GM23338 (cell line): ENCODE data around the gene DNAI2. TPM values are rescaled to one million over a fixed set of nuclear protein-coding genes. Genes with fewer than 3 reads are reported as not detected.

ENCODE experiments used
- ATAC-seq: fragments of 200-7000 bp; cut with Tn5 transposase; 3 replicates; pipeline ENCODE4 v1.9.1; 2020
- DNase-seq: peaks from one replicate; pipeline ENCODE4 v3.0.0-alpha.2; 2015; ENCODE audit warnings: low spot score
- H2AFZ ChIP-seq: fragments of 200-600 bp; sonication (generic); 2 replicates; pipeline ENCODE4 v1.8.0; 2016; ENCODE audit warnings: antibody characterized with exemption, mild to moderate bottlenecking, moderate library complexity
- H3F3A ChIP-seq: fragments of 200-600 bp; sonication (generic); replicated peaks from 2 replicates; pipeline ENCODE4 v1.8.0; 2017; ENCODE audit warnings: antibody characterized with exemption, mixed run types, low read depth
- H3K27ac ChIP-seq: fragments of 200-600 bp; sonication (generic); 2 replicates; pipeline ENCODE4 v1.6.1; 2016; ENCODE audit warnings: low read depth
- H3K27me3 ChIP-seq: fragments of 200-600 bp; sonication (generic); 2 replicates; pipeline ENCODE4 v1.8.0; 2016; ENCODE audit warnings: mild to moderate bottlenecking, mixed run types, moderate library complexity; ENCODE audit not compliant: insufficient read depth
- H3K36me3 ChIP-seq: fragments of 200-600 bp; sonication (generic); 2 replicates; pipeline ENCODE4 v1.8.0; 2016; ENCODE audit warnings: mild to moderate bottlenecking; ENCODE audit not compliant: insufficient read depth
- H3K4me1 ChIP-seq: fragments of 200-600 bp; sonication (generic); 2 replicates; pipeline ENCODE4 v1.8.0; 2016; ENCODE audit warnings: mild to moderate bottlenecking, moderate library complexity; ENCODE audit not compliant: insufficient read depth
- H3K4me2 ChIP-seq: fragments of 200-600 bp; sonication (generic); 2 replicates; pipeline ENCODE4 v1.7.1; 2017; ENCODE audit warnings: mixed run types
- H3K4me3 ChIP-seq: fragments of 200-600 bp; sonication (generic); 2 replicates; pipeline ENCODE4 v1.6.1; 2016; ENCODE audit warnings: mixed run types
- H3K79me2 ChIP-seq: fragments of 200-600 bp; sonication (generic); replicated peaks from 2 replicates; pipeline ENCODE4 v1.8.0; 2017; ENCODE audit warnings: mild to moderate bottlenecking; ENCODE audit not compliant: insufficient read depth
- H3K9me2 ChIP-seq: fragments of 200-600 bp; sonication (generic); 2 replicates; pipeline ENCODE4 v1.8.0; 2017; ENCODE audit not compliant: insufficient read depth
- H4K20me1 ChIP-seq: fragments of 200-600 bp; sonication (generic); replicated peaks from 2 replicates; pipeline ENCODE4 v1.8.0; 2017; ENCODE audit warnings: mild to moderate bottlenecking; ENCODE audit not compliant: insufficient read depth
- H3K27ac Mint-ChIP-seq: 2 replicates; pipeline ENCODE4 v1.8.0; 2020; ENCODE audit warnings: inconsistent platforms, mild to moderate bottlenecking, moderate library complexity, mixed read lengths
- H3K27me3 Mint-ChIP-seq: 3 replicates; pipeline ENCODE4 v1.8.0; 2022; ENCODE audit warnings: low read depth, mild to moderate bottlenecking, moderate library complexity, mixed read lengths, inconsistent platforms; ENCODE audit not compliant: insufficient read depth, poor library complexity
- H3K36me3 Mint-ChIP-seq: 3 replicates; pipeline ENCODE4 v1.8.0; 2021; ENCODE audit warnings: low read depth, mild to moderate bottlenecking, inconsistent platforms, moderate library complexity, mixed read lengths
- H3K4me1 Mint-ChIP-seq: 3 replicates; pipeline ENCODE4 v1.8.0; 2020; ENCODE audit warnings: mild to moderate bottlenecking, inconsistent platforms, mixed read lengths
- H3K4me3 Mint-ChIP-seq: 3 replicates; pipeline ENCODE4 v1.8.0; 2021; ENCODE audit warnings: moderate library complexity, mild to moderate bottlenecking, inconsistent platforms, mixed read lengths
- H3K9me3 Mint-ChIP-seq: 3 replicates; pipeline ENCODE4 v1.8.0; 2020; ENCODE audit warnings: moderate library complexity, mild to moderate bottlenecking, inconsistent platforms, mixed read lengths
- CREB1 ChIP-seq: fragments of 250-450 bp; sonication (Bioruptor Pico); IDR thresholded peaks from 2 replicates; pipeline ENCODE4 v1.5.0; 2020; ENCODE audit warnings: low read depth, mild to moderate bottlenecking, moderate library complexity
- EZH2 ChIP-seq: fragments of 200-600 bp; sonication (generic); IDR thresholded peaks from one replicate; pipeline ENCODE4 v1.8.0; 2017; ENCODE audit warnings: antibody characterized with exemption, mild to moderate bottlenecking, low read depth; ENCODE audit not compliant: unreplicated experiment
- EZH2phosphoT487 ChIP-seq: fragments of 200-600 bp; sonication (generic); IDR thresholded peaks from one replicate; pipeline ENCODE4 v1.8.1; 2018; ENCODE audit warnings: antibody characterized with exemption; ENCODE audit not compliant: unreplicated experiment
- JUNB ChIP-seq: IDR thresholded peaks from one replicate; pipeline ENCODE4 v1.6.1; 2016; ENCODE audit warnings: antibody characterized with exemption; ENCODE audit not compliant: unreplicated experiment
- NANOG ChIP-seq: IDR thresholded peaks from 2 replicates; pipeline ENCODE4 v1.6.1; 2016; ENCODE audit warnings: antibody characterized with exemption, borderline replicate concordance
- POLR2AphosphoS5 ChIP-seq: IDR thresholded peaks from 2 replicates; pipeline ENCODE4 v1.6.1; 2016; ENCODE audit warnings: antibody characterized with exemption, low read depth
- STAT1 ChIP-seq: IDR thresholded peaks from one replicate; pipeline ENCODE4 v1.6.1; 2016; ENCODE audit warnings: antibody characterized with exemption; ENCODE audit not compliant: unreplicated experiment
- ZNF114 ChIP-seq: fragments of 250-450 bp; sonication (Bioruptor Pico); IDR thresholded peaks from 2 replicates; pipeline ENCODE4 v1.5.0; 2020; ENCODE audit warnings: mild to moderate bottlenecking, moderate library complexity
- ZNF331 ChIP-seq: fragments of 250-450 bp; sonication (Bioruptor Pico); IDR thresholded peaks from 2 replicates; pipeline ENCODE4 v1.5.0; 2020; ENCODE audit warnings: low read depth, mild to moderate bottlenecking, moderate library complexity
- polyA plus RNA-seq: library from polyadenylated mRNA; unstranded; fragments of >200 nt; fragmentation: Nextera tagmentation; extraction: Ambion mirVana; gene quantifications from 2 replicates; pipeline ENCODE4 v1.2.1, GENCODE V29; 2016
- total RNA-seq: library from RNA; depleted of rRNA; stranded (reverse); fragments of >200 nt; shearing (Covaris generic); gene quantifications from 2 replicates; pipeline ENCODE4 v1.2.3, GENCODE V29; 2014
- TF ChIP-seq, protein P1 (sequence below): fragments of 250-450 bp; sonication (Bioruptor Pico); IDR thresholded peaks from 2 replicates; pipeline ENCODE4 v1.5.0; 2020; ENCODE audit warnings: mild to moderate bottlenecking, moderate library complexity
- TF ChIP-seq, protein P2 (sequence below), 2 experiments: fragments of 200-600 bp in 1 of 2; sonication (generic) in 1 of 2; conservative IDR thresholded peaks; 2 replicates each; pipeline versions ENCODE4 v1.5.1 to v1.6.1; 2016 to 2017; ENCODE audit warnings: antibody characterized with exemption in 2 of 2, low read depth in 2 of 2, mild to moderate bottlenecking in 2 of 2, moderate library complexity in 1 of 2
- TF ChIP-seq, protein P3 (sequence below): IDR thresholded peaks from one replicate; pipeline ENCODE4 v1.6.1; 2018; ENCODE audit warnings: antibody characterized with exemption; ENCODE audit not compliant: unreplicated experiment
- TF ChIP-seq, protein P4 (sequence below): IDR thresholded peaks from 2 replicates; pipeline ENCODE4 v1.6.1; 2016; ENCODE audit warnings: antibody characterized with exemption

Gene DNAI2
- total and polyA plus RNA-seq, 2 experiments from 2014 or later, result 0.21 TPM; not detected in 1

DNA sequence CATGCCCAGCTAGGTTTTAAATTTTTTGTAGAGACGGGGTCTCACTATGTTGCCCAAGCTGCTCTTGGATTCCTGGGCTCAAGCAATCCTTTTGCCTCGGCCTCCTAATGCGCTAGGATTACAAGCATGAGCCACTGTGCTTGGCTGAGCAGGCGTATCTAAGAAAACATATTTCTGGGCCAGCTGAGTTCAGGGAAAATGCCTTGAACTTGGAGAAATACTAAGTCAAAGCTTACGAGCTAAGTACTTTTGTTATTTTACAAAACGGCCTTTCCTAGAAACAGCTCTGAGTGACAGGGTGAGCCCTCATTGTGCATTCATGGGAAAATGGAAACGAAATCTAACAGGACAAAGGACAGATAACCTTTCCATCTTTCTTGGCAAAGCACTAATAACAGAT lies 24.7 kb downstream of the DNAI2 start:
- H3K4me2 ChIP-seq, result no peak overlapping the region
- no peaks in the 10 kb centered on the region; the same call in 2 of the 3 replicates for H3K36me3 Mint-ChIP-seq
- no peaks in the 10 kb centered on the region; the same call in 2 of the 3 replicates for H3K9me3 Mint-ChIP-seq
- H3K4me1 Mint-ChIP-seq, result peaks cover 2% of the 10 kb centered on the region; the same call in 1 of the 3 replicates
- 0 out of 2 replicates have a peak overlapping the region, but pooled peaks have one; percentile 10 for H2AFZ ChIP-seq
- no peak overlapping the region for H3K4me3 Mint-ChIP-seq
- no peaks in the 10 kb centered on the region for H3K36me3 ChIP-seq
- ATAC-seq (no peak), DNase-seq (no peak)
- no peaks in the 10 kb centered on the region for H3K9me2 ChIP-seq
- H3K79me2 ChIP-seq, result no peaks in the 10 kb centered on the region
- H3K27me3 Mint-ChIP-seq, result peaks cover 16% of the 10 kb centered on the region
- TF ChIP-seq, protein P1, sequence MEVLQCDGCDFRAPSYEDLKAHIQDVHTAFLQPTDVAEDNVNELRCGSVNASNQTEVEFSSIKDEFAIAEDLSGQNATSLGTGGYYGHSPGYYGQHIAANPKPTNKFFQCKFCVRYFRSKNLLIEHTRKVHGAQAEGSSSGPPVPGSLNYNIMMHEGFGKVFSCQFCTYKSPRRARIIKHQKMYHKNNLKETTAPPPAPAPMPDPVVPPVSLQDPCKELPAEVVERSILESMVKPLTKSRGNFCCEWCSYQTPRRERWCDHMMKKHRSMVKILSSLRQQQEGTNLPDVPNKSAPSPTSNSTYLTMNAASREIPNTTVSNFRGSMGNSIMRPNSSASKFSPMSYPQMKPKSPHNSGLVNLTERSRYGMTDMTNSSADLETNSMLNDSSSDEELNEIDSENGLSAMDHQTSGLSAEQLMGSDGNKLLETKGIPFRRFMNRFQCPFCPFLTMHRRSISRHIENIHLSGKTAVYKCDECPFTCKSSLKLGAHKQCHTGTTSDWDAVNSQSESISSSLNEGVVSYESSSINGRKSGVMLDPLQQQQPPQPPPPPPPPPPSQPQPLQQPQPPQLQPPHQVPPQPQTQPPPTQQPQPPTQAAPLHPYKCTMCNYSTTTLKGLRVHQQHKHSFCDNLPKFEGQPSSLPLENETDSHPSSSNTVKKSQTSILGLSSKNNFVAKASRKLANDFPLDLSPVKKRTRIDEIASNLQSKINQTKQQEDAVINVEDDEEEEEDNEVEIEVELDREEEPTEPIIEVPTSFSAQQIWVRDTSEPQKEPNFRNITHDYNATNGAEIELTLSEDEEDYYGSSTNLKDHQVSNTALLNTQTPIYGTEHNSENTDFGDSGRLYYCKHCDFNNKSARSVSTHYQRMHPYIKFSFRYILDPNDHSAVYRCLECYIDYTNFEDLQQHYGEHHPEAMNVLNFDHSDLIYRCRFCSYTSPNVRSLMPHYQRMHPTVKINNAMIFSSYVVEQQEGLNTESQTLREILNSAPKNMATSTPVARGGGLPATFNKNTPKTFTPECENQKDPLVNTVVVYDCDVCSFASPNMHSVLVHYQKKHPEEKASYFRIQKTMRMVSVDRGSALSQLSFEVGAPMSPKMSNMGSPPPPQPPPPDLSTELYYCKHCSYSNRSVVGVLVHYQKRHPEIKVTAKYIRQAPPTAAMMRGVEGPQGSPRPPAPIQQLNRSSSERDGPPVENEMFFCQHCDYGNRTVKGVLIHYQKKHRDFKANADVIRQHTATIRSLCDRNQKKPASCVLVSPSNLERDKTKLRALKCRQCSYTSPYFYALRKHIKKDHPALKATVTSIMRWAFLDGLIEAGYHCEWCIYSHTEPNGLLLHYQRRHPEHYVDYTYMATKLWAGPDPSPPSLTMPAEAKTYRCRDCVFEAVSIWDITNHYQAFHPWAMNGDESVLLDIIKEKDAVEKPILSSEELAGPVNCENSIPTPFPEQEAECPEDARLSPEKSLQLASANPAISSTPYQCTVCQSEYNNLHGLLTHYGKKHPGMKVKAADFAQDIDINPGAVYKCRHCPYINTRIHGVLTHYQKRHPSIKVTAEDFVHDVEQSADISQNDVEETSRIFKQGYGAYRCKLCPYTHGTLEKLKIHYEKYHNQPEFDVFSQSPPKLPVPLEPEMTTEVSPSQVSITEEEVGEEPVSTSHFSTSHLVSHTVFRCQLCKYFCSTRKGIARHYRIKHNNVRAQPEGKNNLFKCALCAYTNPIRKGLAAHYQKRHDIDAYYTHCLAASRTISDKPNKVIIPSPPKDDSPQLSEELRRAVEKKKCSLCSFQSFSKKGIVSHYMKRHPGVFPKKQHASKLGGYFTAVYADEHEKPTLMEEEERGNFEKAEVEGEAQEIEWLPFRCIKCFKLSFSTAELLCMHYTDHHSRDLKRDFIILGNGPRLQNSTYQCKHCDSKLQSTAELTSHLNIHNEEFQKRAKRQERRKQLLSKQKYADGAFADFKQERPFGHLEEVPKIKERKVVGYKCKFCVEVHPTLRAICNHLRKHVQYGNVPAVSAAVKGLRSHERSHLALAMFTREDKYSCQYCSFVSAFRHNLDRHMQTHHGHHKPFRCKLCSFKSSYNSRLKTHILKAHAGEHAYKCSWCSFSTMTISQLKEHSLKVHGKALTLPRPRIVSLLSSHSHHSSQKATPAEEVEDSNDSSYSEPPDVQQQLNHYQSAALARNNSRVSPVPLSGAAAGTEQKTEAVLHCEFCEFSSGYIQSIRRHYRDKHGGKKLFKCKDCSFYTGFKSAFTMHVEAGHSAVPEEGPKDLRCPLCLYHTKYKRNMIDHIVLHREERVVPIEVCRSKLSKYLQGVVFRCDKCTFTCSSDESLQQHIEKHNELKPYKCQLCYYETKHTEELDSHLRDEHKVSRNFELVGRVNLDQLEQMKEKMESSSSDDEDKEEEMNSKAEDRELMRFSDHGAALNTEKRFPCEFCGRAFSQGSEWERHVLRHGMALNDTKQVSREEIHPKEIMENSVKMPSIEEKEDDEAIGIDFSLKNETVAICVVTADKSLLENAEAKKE, result no peak
- TF ChIP-seq STAT1 (no peak), POLR2AphosphoS5 (no peak), JUNB (no peak), ZNF114 (CRISPR knock-in tag) (no peak), ZNF331 (CRISPR knock-in tag) (no peak), EZH2phosphoT487 (no peak), NANOG (no peak), EZH2 (no peak), CREB1 (CRISPR knock-in tag) (no peak)
- TF ChIP-seq, protein P2, sequence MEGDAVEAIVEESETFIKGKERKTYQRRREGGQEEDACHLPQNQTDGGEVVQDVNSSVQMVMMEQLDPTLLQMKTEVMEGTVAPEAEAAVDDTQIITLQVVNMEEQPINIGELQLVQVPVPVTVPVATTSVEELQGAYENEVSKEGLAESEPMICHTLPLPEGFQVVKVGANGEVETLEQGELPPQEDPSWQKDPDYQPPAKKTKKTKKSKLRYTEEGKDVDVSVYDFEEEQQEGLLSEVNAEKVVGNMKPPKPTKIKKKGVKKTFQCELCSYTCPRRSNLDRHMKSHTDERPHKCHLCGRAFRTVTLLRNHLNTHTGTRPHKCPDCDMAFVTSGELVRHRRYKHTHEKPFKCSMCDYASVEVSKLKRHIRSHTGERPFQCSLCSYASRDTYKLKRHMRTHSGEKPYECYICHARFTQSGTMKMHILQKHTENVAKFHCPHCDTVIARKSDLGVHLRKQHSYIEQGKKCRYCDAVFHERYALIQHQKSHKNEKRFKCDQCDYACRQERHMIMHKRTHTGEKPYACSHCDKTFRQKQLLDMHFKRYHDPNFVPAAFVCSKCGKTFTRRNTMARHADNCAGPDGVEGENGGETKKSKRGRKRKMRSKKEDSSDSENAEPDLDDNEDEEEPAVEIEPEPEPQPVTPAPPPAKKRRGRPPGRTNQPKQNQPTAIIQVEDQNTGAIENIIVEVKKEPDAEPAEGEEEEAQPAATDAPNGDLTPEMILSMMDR (conservative IDR thresholded peaks at IDR 0.05; ENCODE audit: low read depth in 2 of 2), result no peak
- TF ChIP-seq, protein P3, sequence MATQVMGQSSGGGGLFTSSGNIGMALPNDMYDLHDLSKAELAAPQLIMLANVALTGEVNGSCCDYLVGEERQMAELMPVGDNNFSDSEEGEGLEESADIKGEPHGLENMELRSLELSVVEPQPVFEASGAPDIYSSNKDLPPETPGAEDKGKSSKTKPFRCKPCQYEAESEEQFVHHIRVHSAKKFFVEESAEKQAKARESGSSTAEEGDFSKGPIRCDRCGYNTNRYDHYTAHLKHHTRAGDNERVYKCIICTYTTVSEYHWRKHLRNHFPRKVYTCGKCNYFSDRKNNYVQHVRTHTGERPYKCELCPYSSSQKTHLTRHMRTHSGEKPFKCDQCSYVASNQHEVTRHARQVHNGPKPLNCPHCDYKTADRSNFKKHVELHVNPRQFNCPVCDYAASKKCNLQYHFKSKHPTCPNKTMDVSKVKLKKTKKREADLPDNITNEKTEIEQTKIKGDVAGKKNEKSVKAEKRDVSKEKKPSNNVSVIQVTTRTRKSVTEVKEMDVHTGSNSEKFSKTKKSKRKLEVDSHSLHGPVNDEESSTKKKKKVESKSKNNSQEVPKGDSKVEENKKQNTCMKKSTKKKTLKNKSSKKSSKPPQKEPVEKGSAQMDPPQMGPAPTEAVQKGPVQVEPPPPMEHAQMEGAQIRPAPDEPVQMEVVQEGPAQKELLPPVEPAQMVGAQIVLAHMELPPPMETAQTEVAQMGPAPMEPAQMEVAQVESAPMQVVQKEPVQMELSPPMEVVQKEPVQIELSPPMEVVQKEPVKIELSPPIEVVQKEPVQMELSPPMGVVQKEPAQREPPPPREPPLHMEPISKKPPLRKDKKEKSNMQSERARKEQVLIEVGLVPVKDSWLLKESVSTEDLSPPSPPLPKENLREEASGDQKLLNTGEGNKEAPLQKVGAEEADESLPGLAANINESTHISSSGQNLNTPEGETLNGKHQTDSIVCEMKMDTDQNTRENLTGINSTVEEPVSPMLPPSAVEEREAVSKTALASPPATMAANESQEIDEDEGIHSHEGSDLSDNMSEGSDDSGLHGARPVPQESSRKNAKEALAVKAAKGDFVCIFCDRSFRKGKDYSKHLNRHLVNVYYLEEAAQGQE, result no peak
- TF ChIP-seq, protein P4, sequence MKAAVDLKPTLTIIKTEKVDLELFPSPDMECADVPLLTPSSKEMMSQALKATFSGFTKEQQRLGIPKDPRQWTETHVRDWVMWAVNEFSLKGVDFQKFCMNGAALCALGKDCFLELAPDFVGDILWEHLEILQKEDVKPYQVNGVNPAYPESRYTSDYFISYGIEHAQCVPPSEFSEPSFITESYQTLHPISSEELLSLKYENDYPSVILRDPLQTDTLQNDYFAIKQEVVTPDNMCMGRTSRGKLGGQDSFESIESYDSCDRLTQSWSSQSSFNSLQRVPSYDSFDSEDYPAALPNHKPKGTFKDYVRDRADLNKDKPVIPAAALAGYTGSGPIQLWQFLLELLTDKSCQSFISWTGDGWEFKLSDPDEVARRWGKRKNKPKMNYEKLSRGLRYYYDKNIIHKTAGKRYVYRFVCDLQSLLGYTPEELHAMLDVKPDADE, result no peak
- H3K27me3 ChIP-seq, result no peaks in the 10 kb centered on the region
- no peaks in the 10 kb centered on the region for H3K4me1 ChIP-seq
- no peaks in the 10 kb centered on the region for H3F3A ChIP-seq
- no peak overlapping the region for H3K4me3 ChIP-seq
- H3K27ac Mint-ChIP-seq, result no peak overlapping the region
- H3K27ac ChIP-seq, result no peak overlapping the region
- no peaks in the 10 kb centered on the region for H4K20me1 ChIP-seq
